ENCODE results near the gene KIAA1191. TPM values are rescaled to one million over a fixed set of nuclear protein-coding genes. Genes with fewer than 3 reads are reported as not detected.

The KIAA1191 gene
- total and polyA plus RNA-seq, 9 of the 15 experiments (the other 6 are each of a cell fraction or from before 2014, with no cell fraction given), result 31.0 to 80.2 (median 45.7) TPM

DNA sequence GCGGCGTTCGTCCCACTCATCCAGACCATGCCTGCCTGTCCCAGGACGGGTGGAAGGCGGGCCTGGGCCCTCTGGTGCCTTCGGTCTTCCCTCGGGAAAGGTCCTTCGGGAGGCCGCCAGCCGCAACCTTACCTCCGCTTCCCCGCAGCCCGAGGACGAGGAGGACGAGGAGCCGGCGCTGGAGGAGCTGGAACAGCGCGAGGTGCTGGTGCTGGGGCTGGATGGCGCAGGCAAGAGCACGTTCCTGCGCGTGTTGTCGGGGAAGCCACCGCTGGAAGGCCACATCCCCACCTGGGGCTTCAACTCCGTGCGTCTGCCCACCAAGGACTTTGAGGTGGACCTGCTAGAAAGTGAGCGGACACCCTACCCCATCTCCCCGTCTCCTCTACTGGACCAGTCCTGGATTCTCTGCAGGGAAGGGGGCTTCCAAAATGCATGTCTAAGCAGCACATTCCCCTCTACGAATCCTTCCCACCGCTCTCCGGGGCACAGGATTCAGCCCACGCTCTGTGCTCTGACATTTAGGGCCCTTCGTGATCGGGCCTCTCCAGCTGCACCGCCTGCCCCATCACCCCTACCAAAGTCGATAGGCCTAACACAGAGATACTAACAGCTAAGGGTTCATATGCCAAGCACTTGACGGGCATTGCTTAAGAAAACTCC, 4.8 kb upstream of the KIAA1191 start:
- Histone ChIP-seq H3K9me1 (ENCODE audit: control insufficient read depth, insufficient read depth, low read length) (no peaks in the 10 kb centered on the region), H2AFZ (ENCODE audit: low read depth, low read length) (no peak overlapping the region), H3K4me1 (replicated peaks in 1 of 2; ENCODE audit: control insufficient read depth in 2 of 2, insufficient read depth in 2 of 2, low read length in 2 of 2) (peaks cover 5 to 14% of the 10 kb centered on the region in 2 experiments; a peak in 4 of 5 replicates), H3K79me2 (ENCODE audit: control insufficient read depth, insufficient read depth, low read length) (peaks cover 3% of the 10 kb centered on the region), H3K27ac (ENCODE audit: extremely low read depth, low read depth, low read length) (no peak overlapping the region), H3K27me3 (ENCODE audit: control insufficient read depth in 2 of 2, insufficient read depth in 2 of 2, low read length in 2 of 2) (no peaks in the 10 kb centered on the region), H3K36me3 (ENCODE audit: control insufficient read depth, insufficient read depth, low read length) (no peaks in the 10 kb centered on the region), H3K4me2 (ENCODE audit: insufficient read depth, low read length) (no peak overlapping the region), H3K4me3 (no peak overlapping the region), H3K9ac (ENCODE audit: insufficient read depth in 1 of 2, low read depth in 2 of 2, low read length in 2 of 2) (no peak overlapping the region), H3K9me3 (replicated peaks; ENCODE audit: control insufficient read depth, insufficient read depth, low read depth, low read length) (no peaks in the 10 kb centered on the region), H4K20me1 (replicated peaks; ENCODE audit: control insufficient read depth, insufficient read depth, low read length) (no peaks in the 10 kb centered on the region)
- FAIRE-seq (no peak), ATAC-seq (no peak), DNase-seq (ENCODE audit: extremely low read depth in 1 of 4, low spot score in 3 of 4) (no peak)
- no peak for TF ChIP-seq ZNF143 (CRISPR knock-in tag; IDR thresholded peaks at IDR 0.05)
- no peak for TF ChIP-seq CAMTA2 (CRISPR knock-in tag; conservative IDR thresholded peaks at IDR 0.05)
- no peak for TF ChIP-seq ARID2 (IDR thresholded peaks at IDR 0.05)
- TF ChIP-seq NCOA1 (IDR thresholded peaks at IDR 0.05; ENCODE audit: low read depth), result no peak
- TF ChIP-seq, protein P1, sequence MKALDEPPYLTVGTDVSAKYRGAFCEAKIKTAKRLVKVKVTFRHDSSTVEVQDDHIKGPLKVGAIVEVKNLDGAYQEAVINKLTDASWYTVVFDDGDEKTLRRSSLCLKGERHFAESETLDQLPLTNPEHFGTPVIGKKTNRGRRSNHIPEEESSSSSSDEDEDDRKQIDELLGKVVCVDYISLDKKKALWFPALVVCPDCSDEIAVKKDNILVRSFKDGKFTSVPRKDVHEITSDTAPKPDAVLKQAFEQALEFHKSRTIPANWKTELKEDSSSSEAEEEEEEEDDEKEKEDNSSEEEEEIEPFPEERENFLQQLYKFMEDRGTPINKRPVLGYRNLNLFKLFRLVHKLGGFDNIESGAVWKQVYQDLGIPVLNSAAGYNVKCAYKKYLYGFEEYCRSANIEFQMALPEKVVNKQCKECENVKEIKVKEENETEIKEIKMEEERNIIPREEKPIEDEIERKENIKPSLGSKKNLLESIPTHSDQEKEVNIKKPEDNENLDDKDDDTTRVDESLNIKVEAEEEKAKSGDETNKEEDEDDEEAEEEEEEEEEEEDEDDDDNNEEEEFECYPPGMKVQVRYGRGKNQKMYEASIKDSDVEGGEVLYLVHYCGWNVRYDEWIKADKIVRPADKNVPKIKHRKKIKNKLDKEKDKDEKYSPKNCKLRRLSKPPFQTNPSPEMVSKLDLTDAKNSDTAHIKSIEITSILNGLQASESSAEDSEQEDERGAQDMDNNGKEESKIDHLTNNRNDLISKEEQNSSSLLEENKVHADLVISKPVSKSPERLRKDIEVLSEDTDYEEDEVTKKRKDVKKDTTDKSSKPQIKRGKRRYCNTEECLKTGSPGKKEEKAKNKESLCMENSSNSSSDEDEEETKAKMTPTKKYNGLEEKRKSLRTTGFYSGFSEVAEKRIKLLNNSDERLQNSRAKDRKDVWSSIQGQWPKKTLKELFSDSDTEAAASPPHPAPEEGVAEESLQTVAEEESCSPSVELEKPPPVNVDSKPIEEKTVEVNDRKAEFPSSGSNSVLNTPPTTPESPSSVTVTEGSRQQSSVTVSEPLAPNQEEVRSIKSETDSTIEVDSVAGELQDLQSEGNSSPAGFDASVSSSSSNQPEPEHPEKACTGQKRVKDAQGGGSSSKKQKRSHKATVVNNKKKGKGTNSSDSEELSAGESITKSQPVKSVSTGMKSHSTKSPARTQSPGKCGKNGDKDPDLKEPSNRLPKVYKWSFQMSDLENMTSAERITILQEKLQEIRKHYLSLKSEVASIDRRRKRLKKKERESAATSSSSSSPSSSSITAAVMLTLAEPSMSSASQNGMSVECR (CRISPR knock-in tag; IDR thresholded peaks at IDR 0.05), result no peak
- no peak for TF ChIP-seq GABPA (tag; conservative IDR thresholded peaks at IDR 0.05; ENCODE audit: low read depth)
- TF ChIP-seq, protein P2, sequence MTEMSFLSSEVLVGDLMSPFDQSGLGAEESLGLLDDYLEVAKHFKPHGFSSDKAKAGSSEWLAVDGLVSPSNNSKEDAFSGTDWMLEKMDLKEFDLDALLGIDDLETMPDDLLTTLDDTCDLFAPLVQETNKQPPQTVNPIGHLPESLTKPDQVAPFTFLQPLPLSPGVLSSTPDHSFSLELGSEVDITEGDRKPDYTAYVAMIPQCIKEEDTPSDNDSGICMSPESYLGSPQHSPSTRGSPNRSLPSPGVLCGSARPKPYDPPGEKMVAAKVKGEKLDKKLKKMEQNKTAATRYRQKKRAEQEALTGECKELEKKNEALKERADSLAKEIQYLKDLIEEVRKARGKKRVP (CRISPR knock-in tag; IDR thresholded peaks at IDR 0.05), result no peak
- TF ChIP-seq NR0B1 (IDR thresholded peaks at IDR 0.05; ENCODE audit: partially characterized antibody), result no peak
- TF ChIP-seq MEIS2 (IDR thresholded peaks at IDR 0.05; ENCODE audit: partially characterized antibody), result no peak
- CTCF ChIA-PET (ENCODE audit: low intra/inter-chr PET ratio), result no interaction called here
- in situ Hi-C loops (cut with MboI) (no loop called here), intact Hi-C loops (cut with micrococcal nuclease) (no loop called here)
- POLR2A ChIA-PET, result interaction anchor here (0.6 kb wide), 1 partner anchor 9 kb away, joined by 3 read pairs; no protein-coding TSS in a partner anchor
- WGBS (ENCODE audit: insufficient coverage, low coverage, missing lambda C conversion rate), result 74% methylated on average over 24 of the region's 38 CpGs
- BruUV-seq (replicated peaks), result no TSS peak
